Measurements from ENCODE around the gene ZNF384. TPM values are rescaled to one million over a fixed set of nuclear protein-coding genes. Genes with fewer than 3 reads are reported as not detected.

The ZNF384 gene
- total RNA-seq, 2 experiments from 2014 or later = 48.6 to 95.5 TPM

- no peaks in the 10 kb centered on the region for H3K79me2 ChIP-seq (ENCODE audit: insufficient read depth, low read depth, low read length)
- no peak overlapping the region for H2AFZ ChIP-seq (ENCODE audit: low read length)
- H3K27ac ChIP-seq (ENCODE audit: low read depth, low read length, poor library complexity, severe bottlenecking) = no peak overlapping the region
- no peaks in the 10 kb centered on the region for H3K9me2 ChIP-seq (ENCODE audit: insufficient read depth, low read length)
- TF ChIP-seq EZH2phosphoT487 (IDR thresholded peaks at IDR 0.05; ENCODE audit: borderline replicate concordance, low read depth, low read length) (no peak), CTCF (conservative IDR thresholded peaks at IDR 0.05; ENCODE audit: low read length) (peak; percentile 76)
- no peak overlapping the region for H3K4me3 ChIP-seq (ENCODE audit: low read depth, low read length, poor library complexity, severe bottlenecking)
- peak; percentile 39 for DNase-seq (ENCODE audit: low spot score)
- no peaks in the 10 kb centered on the region for H3K9me3 ChIP-seq (ENCODE audit: low read length)
- no TSS peak for BruUV-seq (replicated peaks)
- H4K20me1 ChIP-seq (ENCODE audit: insufficient read depth, low read length) = no peaks in the 10 kb centered on the region
- H3K4me2 ChIP-seq (ENCODE audit: low read length) = no peak overlapping the region
- CTCF ChIA-PET (ENCODE audit: unreplicated experiment) = no interaction called here
- intact Hi-C loops (cut with micrococcal nuclease; ENCODE audit: unreplicated experiment) = loop anchor here (1.0 kb wide), 1 partner anchor 44 kb away; no protein-coding TSS in a partner anchor
- H3K4me1 ChIP-seq (ENCODE audit: insufficient read depth, low read length, poor library complexity, severe bottlenecking) = peaks cover under 1% of the 10 kb centered on the region
- POLR2A ChIA-PET = interaction anchor here (1.0 kb wide), 1 partner anchor 15 kb away, joined by 6 read pairs; no protein-coding TSS in a partner anchor
- H3K36me3 ChIP-seq (ENCODE audit: insufficient read depth, low read length) = peaks cover 15% of the 10 kb centered on the region
Measured at GRCh38 chr12:6735448-6736191, 46.4 kb upstream of the ZNF384 start.

DNA sequence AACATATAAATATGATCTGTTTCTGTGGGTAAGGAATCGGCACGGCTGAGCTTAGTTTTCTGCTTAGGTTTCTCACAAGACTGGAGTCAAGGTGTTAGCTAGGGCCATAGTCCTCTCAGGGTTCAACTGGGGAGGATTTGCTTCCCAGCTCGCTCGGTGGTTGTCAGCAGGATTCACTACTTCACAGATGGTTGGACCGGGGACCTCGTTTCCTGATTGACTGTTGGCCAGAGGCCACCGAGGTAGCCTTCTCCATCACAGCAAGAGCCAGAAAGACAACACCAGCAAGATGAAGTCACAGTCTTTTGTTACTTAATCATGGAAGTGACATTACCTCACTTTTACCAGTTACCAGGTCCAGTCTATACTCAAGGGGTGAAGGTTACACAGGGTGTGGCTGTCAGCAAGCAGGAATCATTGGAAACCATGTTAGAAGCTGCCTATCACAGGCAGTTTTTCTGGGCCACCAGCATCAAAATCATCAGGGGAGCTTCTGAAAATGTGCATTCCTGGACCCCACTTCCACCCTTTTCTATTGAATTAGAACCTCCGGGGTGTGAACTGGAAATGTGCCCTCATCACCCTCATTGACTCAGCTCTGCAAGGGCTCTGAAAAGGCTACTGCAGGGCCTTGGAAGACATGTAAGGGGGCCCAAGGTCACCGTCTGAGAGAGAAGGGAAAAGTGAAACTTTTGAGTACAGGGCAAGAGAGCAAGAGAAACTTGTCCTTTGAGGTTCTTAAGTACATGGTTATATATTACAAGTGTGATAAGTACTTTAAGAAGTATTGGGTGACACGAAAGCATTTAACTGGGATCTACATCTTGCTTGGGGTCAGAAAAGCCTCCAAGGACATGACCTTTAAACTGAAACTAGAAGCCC, 45.6 kb upstream of the ZNF384 start:
- H3K9me2 ChIP-seq (ENCODE audit: insufficient read depth, low read length) = no peaks in the 10 kb centered on the region
- POLR2A ChIA-PET = interaction anchor here (0.6 to 1.0 kb wide), 2 partner anchors 9 to 14 kb away, joined by 3 to 6 read pairs; no protein-coding TSS in a partner anchor
- H3K9me3 ChIP-seq (ENCODE audit: low read length) = no peaks in the 10 kb centered on the region
- DNase-seq (ENCODE audit: low spot score) = no peak
- H3K4me3 ChIP-seq (ENCODE audit: low read depth, low read length, poor library complexity, severe bottlenecking) = no peak overlapping the region
- peaks cover 9% of the 10 kb centered on the region for H3K4me1 ChIP-seq (ENCODE audit: insufficient read depth, low read length, poor library complexity, severe bottlenecking)
- intact Hi-C loops (cut with micrococcal nuclease; ENCODE audit: unreplicated experiment) = loop anchor here (1.0 kb wide), 1 partner anchor 45 kb away; no protein-coding TSS in a partner anchor
- H3K36me3 ChIP-seq (ENCODE audit: insufficient read depth, low read length) = peaks cover 23% of the 10 kb centered on the region
- no peak overlapping the region for H3K27ac ChIP-seq (ENCODE audit: low read depth, low read length, poor library complexity, severe bottlenecking)
- H4K20me1 ChIP-seq (ENCODE audit: insufficient read depth, low read length) = no peaks in the 10 kb centered on the region
- H2AFZ ChIP-seq (ENCODE audit: low read length) = no peak overlapping the region
- H3K79me2 ChIP-seq (ENCODE audit: insufficient read depth, low read depth, low read length) = no peaks in the 10 kb centered on the region
- CTCF ChIA-PET (ENCODE audit: unreplicated experiment) = no interaction called here
- BruUV-seq (replicated peaks) = no TSS peak
- no peak overlapping the region for H3K4me2 ChIP-seq (ENCODE audit: low read length)
- TF ChIP-seq CTCF (conservative IDR thresholded peaks at IDR 0.05; ENCODE audit: low read length) (no peak), EZH2phosphoT487 (IDR thresholded peaks at IDR 0.05; ENCODE audit: borderline replicate concordance, low read depth, low read length) (no peak)

Measured in OCI-LY7 (cell line).